GM18873 (cell line): ENCODE measurements around the gene POPDC2.

Experiments
- ATAC-seq: cut with Tn5 transposase; IDR thresholded peaks from one replicate; pipeline ENCODE4 v1.9.1; 2021; ENCODE audit warnings: mild to moderate bottlenecking, moderate library complexity, moderate number of reproducible peaks; ENCODE audit not compliant: unreplicated experiment, low FRiP score

POPDC2 gene

DNA sequence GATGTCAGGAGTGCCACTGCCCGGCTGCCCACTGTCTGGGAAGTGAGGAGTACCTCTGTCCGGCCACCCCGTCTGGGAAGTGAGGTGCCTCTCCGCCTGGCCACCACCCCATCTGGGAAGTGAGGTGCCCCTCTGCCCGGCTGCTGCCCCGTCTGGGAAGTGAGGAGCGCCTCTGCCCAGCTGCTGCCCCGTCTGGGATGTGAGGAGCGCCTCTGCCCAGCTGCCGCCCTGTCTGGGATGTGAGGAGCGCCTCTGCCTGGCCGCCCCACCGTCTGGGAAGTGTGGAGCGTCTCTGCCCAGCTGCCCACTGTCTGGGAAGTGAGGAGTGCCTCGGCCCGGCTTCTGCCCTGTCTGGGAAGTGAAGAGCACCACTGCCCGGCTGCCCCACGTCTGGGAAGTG, 13.5 kb upstream of the POPDC2 start:
- no peak for ATAC-seq

DNA sequence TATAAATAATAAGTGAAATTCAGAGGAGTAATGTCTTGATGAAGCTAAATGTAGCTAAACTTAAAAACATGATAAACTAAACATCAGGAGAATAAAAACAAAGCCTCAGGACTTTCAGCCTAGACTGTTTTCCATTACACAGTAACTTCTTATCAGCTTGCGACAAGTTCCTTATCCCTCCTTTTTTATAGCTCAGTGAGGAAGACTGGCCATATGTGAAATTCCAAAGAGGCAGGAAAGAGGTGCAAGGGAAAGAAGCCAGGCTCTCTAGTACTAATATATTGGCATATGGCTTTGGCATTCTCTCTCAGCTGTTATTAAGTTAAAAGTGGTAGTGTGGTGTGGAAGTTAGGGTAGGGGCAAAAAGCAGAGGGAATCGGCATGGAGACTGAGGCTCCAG, 12.4 kb upstream of the POPDC2 start:
- no peak for ATAC-seq

- ATAC-seq, result no peak
Measured at GRCh38 chr3:119669906-119670570, 9.6 kb upstream of the POPDC2 start.

DNA sequence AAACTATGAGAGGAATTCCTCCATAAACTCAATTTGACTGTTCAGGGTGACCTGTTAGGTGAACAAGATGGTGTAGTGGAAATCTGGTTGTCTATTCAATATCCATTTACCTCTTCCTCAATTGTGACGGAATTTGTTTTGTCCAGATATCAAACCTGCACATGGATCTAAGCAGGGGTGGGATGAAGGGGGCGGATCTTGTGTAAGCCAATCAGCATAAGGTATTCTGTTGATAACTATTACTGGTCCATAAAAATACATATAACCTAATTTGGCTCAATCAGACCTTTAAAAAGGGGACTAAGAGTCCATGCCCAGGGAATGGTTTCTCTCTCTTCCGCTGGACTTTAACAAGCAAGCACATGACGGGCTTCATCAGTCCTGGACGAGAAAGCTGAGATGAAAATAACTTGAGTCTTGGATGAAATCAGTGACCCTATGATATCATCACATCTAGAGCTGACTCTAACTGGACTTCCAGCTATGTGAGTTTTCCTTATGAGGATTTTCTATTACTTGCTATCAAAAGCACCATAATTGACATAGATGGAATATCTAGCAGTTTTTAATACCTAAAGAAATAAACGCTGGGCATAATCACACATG, 5.7 kb upstream of the POPDC2 start:
- no peak for ATAC-seq

GRCh38 chr3:119664850-119665379, 4.5 kb upstream of the POPDC2 start:
- ATAC-seq, result no peak

DNA sequence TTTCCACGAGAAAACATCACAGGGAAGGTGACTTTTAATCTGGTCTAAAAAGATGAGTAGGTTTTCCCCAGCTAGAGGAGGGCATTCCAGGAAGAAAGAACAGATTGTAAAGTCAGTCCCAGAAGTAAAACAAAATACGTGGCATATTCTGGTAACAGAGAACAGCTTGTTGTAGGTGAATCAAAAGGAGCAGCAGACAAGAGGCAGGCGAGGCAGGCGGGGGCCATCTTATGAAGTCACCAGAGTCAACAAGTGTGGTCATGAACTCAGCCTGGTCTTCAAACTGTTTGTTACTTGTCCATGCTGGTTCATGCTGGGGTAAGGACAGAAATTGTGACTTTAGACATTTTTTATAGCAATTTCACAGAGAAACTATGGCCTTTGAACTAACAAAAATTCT, 4.0 kb upstream of the POPDC2 start:
- ATAC-seq, result no peak

GRCh38 chr3:119663885-119664284, 3.5 kb upstream of the POPDC2 start:
- no peak for ATAC-seq

DNA sequence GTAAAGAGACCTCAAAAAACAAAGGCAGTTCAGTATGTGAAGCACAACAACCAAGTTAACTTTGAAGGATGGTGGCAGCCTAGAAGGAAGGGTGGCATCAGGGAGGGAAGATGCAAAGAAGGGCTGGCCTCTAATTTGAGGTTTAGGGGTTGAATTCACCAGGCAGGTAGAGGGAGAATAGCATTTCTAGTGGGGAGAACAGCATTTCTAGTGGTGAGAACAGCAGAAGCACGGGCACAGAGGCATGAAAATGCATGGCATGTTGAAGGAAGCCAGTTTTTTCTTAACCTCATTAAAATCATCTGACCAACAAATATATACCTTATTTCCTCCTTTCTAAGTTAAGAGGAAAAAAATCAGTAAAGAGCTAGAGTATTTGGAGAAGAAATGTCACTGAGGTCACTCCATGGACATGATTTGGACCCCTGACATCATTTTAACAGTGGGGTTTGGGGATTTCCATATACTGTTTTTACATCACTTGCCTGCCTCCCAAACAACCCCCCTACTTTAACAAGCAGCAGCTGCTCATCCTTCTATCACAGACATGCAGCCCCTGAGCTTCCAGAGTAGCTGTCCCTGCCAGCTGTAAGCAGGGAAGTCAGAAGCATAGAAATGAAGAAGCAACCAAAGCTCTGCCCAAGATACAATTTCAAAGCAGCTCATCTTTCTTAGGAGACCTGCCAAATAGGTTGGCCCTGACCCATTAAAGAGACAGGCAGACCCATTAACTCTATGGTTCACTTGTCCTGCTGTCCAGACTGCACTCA, 2.4 kb upstream of the POPDC2 start:
- no peak for ATAC-seq

DNA sequence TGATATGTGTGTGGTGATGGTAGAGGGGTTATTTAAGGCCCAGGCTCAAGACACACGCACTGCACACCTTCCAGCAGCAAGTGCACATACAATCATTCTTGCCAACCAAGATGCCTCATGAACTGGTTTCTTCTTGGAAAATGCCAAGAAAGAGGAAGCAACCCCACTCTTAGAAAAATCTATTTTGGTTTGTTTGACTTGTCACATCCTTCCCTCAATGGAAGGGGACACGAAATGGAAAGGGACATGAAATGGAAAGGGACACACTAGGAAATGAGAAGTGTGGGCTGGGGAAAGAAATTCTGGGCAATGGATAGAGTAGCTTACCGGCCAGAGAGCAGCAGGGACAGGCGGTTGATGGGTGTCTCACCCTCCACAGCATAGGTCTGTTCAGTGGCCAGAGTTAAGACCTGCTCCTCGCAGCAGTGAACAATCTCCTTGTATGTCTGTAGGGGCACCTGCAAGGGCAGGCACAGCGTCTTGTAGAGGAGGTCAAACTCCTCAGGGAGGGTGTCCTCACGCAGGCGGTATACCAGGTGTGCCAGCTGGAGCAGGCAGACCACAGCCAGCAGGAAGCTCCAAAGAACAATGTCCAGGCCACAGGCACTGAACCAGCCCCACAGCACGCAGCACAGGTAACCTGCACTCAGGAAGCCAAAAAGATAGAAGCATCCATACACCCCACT, 640 bp downstream of the POPDC2 start:
- no peak for ATAC-seq

GRCh38 chr3:119658994-119659393, 1.4 kb downstream of the POPDC2 start:
- no peak for ATAC-seq

DNA sequence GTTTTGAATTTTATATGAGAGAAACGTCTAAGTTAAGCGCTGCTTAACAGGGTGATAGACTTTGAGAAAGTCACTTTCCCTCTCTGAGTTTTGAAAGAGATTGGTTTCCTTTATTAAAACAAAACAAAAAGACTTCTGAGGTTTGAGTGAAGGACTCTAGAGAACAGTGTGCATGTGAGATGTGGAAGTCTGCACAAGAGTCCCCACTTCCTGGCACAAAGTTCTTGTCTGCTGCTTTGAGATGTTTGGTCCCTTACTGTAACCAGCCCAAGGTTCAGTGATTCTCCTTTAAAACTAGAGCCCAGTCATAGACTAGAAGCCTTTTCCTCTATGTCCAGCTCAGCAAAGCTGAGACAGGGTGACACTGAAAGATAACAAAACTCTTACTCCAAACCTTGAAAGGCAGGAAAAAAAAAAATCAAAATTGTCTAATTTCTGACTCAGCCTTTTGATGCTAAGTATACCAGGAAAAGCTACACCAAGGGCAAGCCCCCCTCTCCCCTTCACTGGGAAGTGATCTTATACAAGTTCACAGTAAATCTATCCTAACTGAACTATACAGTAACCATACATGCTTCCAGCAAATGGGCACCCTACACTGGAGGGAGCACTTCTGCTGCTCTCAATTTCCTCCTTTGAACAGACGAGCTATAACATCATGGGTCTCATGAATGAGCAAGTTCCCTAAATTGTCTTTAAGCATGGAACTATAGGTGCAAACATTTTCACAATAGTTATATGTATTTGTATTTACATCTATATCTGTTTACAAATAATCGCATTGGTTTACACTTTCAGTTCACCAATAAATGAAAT, 2.3 kb downstream of the POPDC2 start:
- no peak for ATAC-seq

GRCh38 chr3:119653876-119654275, 6.5 kb downstream of the POPDC2 start:
- no peak for ATAC-seq

GRCh38 chr3:119652306-119653033, 7.9 kb downstream of the POPDC2 start:
- ATAC-seq, result no peak

DNA sequence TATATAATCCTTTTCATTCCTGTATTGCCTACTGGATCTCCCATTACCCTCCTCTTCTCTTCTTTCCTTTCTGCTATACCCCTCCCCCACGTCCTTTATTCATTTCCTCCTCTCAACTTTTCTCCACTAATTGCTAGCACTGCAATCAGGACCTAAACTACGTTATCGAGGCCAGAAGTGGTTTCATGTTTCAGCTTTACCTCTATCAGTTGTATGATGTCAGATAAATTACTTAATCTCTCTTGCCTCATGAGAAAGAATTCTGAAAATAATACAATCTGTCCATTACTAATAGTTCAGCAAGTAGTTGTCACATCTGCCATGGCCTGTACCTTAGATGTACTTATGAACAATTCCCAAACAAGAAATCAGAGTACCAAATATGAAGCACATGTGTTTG, 10.6 kb downstream of the POPDC2 start:
- ATAC-seq, result no peak

DNA sequence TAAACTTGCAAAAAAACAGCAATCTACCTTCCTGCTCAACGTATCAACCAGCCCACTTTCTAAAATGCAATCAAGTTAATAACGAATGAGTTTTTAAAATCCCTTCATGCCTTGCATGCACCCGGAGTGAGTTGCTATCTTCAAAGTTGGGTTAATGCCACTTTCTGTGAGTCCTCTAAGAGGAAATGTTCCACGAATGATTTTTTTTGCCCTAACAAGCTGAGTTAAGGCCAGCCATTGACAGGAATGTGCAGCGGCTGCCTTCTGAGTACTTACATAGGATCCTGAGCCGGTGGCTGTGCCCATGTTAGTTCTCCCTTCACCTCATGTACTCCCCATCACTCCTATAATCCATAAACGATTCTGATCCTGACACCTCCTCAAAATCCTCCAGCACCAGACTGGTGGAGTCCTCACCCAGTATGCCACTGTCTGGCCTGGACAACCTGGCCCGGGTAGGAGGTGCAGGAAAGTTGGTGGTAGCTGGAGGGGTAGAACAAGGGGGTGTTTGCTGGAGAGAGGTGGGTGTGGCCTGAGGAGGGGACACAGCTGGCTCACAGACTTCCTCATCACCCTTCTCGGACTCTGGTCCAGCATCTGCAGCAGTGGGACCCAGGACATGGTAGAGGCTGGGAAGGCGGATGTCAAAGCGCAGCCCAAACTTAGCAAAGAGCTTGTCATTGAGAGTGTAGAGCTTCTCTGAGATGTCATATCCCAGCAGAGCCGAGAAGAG, 12.4 kb downstream of the POPDC2 start:
- ATAC-seq, result no peak

DNA sequence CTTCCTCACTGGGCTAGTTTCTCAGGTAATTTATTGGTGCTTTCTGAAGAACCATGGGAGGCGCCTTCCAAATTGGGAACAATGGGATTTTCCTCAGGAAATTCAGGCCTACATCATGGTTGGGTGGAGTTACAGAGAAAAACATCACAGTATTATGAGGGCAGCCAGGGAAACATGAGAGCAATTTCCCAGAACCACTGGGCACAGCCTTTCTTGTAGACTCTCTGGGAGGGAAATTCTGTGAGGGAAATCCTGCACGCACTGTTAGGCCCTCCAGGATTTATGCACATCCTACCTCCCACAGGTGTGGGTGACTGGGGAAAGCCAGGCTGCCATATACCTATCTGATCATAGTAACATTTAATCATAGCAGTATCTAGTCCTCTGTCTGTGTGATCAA, 13.2 kb downstream of the POPDC2 start:
- no peak for ATAC-seq

- no peak for ATAC-seq
Measured at GRCh38 chr3:119645813-119646212, 14.6 kb downstream of the POPDC2 start.

DNA sequence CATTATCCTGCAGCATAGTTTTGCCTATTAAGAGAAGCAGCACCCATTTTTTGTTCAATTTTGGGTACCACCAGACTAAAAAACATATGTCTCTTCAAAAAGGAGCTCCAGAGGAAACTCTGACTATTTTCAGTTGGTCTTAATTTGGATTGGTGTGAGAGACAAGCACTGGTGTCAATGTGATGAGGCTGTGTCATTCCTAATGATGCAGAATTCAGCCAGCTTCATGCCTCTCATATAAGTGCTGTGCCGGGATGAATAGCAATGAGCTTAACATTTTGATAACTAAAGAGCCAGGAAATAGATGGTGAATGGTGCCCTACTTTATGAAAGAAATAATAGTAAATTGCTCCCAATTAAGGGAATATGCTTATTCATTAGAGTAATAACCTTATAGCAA, 15.9 kb downstream of the POPDC2 start:
- no peak for ATAC-seq

GRCh38 chr3:119643528-119643927, 16.9 kb downstream of the POPDC2 start:
- ATAC-seq, result no peak
